Astrocyte of the cerebellum (primary cell): ENCODE measurements around the gene PARVG.

Source experiments
- DNase-seq: peaks from one replicate; pipeline ENCODE4 v3.0.0-alpha.2; 2011; ENCODE audit warnings: low read depth
- H3K4me3 ChIP-seq: 2 replicates; pipeline ENCODE4 v1.5.1; 2011; ENCODE audit warnings: mild to moderate bottlenecking, low read depth, low read length, moderate library complexity
- in situ Hi-C: cut with HindIII; loops from 2 replicates; pipeline ENCODE4 v1.10.0; 2017; ENCODE audit warnings: low sequenced_read_pairs
- TF ChIP-seq, protein P1 (sequence below): IDR thresholded peaks from 2 replicates; pipeline ENCODE4 v1.5.1; 2012; ENCODE audit warnings: low read length, low read depth, moderate library complexity, mild to moderate bottlenecking; ENCODE audit errors: missing control alignments

PARVG gene

DNA sequence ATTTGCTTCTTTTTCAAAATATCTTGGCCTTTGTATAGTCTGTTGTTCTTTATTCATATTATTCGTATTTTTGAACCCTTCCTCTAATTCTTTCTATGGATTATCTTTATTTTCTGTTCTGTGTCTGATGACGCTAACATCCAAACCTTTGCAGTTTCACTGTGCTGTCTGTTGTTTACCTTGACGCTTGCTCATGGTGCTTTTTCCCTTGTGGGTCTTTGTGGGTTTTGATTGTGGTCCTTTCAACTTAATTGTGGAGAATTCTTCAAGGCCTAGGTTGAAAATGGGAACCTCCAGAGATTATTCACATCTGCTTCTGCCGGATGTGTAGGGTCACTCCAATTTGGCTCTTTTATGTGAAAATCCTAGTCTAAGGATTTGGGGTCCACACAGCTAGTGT lies 34.6 kb downstream of the PARVG start:
- in situ Hi-C loops = no loop called here
- TF ChIP-seq, protein P1, sequence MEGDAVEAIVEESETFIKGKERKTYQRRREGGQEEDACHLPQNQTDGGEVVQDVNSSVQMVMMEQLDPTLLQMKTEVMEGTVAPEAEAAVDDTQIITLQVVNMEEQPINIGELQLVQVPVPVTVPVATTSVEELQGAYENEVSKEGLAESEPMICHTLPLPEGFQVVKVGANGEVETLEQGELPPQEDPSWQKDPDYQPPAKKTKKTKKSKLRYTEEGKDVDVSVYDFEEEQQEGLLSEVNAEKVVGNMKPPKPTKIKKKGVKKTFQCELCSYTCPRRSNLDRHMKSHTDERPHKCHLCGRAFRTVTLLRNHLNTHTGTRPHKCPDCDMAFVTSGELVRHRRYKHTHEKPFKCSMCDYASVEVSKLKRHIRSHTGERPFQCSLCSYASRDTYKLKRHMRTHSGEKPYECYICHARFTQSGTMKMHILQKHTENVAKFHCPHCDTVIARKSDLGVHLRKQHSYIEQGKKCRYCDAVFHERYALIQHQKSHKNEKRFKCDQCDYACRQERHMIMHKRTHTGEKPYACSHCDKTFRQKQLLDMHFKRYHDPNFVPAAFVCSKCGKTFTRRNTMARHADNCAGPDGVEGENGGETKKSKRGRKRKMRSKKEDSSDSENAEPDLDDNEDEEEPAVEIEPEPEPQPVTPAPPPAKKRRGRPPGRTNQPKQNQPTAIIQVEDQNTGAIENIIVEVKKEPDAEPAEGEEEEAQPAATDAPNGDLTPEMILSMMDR = no peak
- H3K4me3 ChIP-seq = no peak overlapping the region
- DNase-seq = no peak

DNA sequence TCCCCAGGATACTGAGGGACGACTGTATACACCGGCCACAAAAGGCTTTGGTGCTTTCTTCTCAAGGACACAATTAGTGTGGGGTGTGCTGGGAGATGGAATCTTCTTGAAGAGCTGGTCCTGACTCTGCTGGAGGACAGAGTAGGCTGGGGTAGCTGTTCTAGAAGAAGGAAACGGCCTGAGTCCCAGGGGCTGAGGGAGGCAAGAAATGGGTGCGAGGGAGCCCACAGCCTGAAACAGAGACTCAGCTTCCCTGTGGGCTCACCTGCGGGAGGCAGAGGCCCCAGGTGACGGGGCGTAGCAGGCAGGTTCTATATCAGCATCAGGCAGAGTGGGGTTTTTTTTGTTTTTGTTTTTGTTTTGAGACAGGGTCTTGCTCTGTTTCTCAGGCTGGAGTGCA lies 36.6 kb downstream of the PARVG start:
- DNase-seq = no peak
- no peak overlapping the region for H3K4me3 ChIP-seq
- in situ Hi-C loops = no loop called here
- TF ChIP-seq, protein P1 = no peak

DNA sequence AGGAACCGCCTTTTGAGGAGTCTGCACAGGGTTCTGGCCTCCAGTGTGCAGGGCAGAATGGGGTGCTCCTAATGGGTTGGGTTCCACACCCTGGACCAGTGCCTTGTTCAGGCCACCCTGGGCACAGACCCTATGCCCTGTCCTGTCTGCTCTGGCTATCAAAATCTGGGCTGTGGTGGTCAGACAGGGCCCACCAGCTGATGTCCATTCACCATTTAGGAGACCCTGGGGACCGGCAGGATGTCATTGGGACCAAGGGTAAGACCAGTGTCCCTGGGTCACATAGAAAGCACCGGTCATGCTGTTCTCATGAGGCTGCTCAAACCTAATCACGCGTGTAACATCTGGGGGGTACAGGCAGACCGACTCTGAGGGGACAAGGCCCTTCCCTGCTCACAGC lies 37.3 kb downstream of the PARVG start:
- TF ChIP-seq, protein P1 = no peak
- H3K4me3 ChIP-seq = no peak overlapping the region
- DNase-seq = no peak
- in situ Hi-C loops = no loop called here

DNA sequence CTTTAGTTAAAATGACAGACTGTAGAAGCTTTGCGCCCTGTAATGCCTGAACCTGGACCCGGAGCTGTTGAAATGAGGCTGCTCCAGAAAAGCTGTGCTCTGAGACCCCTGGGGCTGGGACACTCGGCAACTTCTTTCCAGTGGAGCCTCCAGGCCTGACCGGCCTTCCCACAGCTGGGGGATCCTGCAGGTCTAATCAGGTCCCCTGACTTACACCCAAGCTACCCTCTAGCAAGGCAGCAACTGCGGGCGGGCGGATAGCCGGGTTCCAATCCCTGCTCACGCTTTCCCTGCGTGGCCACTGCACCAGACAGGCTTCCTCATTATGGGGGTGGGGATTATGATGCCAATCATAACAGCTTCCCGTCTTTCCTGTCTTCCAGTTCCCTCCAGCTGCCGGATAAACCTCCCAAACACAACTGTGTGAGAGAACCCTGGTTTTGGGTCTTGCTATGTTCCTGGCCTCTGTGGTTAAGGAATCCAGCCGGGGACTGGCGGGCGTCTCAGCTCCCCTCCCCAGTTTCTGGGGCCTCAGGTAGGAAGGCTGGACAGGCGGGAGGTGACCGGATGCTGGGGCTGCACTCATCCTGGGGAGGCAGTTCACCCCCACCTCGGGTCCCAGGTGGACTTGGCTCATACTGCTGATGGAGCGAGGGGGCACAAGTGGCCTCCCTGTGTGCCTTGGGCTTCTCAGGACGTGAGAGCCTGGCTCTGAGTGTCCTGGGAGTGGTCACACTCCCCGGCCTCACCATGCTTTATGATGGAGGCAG lies 38.6 kb downstream of the PARVG start:
- no peak for DNase-seq

DNA sequence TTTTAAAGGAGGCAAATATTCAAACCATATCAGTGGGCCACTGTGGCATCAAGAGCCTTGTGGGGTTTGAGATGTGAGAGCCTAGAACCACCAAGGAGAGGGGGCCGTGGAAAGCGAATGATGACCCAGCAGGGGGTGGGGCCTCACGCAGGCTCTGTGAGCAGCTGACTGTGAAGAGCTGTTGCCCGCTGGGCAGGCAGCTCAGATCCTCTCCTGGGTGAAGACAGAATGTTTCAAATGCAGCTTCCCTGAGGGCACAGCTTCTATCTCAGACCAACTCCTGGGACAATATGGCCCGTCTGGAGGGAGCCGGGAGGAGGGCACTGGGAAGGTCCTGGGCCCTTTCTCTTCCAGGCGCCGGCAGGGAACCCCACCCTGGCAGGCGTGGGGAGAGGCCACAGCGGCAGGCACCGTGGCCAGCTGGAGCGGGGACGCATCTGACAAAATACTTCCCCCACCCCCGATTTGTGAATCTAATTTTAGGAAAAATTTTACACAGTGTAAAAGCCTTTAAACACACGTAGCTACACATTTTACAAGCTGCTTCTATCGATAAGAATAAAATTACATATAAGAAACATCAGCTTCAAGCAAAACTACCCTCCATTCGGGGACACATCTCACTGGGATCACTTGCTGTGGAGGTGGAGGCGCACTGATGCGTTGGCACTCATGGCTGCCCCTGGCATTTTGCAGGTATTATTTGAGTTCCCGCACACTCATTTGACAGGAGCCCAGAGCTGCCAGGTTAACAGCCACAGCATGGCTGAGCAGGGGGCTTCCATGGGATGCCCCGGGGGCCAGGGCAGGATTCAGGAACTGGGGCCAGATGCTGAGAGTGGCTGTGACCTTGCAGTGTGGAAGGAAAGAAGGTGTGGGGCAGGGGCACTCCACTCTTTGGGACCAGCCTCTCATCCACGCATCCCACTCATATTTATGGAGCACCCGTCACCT lies 40.3 kb downstream of the PARVG start:
- no peak for DNase-seq
- in situ Hi-C loops = no loop called here
- TF ChIP-seq, protein P1 = no peak
- H3K4me3 ChIP-seq = no peak overlapping the region

More for the DNA sequence above, 38.6 kb downstream of the PARVG start:
- no peak overlapping the region for H3K4me3 ChIP-seq
- TF ChIP-seq, protein P1 = no peak
- in situ Hi-C loops = no loop called here

DNA sequence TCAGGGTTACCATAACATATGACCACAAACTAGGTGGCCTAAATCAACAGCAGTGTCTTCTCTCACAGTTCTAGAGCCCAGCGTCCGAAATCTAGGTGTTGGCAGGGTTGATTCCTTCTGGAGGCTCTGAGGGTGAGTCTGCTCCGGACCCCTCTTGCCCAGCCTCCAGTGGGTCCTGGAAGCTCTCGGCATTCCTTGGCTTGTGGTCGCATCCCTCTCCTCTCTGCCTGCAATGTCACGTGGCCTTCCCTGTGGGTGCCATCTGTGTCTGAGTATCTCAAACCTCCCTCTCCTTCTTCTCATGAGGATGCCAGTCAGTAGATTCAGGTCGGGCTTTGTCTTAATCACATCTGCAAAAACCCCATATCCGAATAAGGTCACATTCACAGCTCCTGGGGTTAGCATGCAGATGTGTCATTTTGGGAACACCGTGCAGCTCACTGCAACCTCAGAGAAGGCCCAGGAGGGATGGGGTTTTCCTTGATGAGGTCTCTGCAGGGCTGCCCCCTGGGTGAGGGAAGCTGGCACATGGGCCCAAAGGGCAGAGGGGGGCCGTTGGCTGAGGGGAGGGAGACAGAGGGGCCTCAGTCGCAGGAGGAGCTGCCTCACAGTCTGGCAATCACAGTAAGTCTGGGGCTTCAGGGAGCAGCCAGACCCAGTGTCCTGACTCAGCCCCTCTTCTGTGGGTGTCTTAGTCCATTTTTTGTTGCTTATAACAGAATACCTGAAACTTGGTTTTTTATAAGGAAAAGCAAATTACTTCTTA lies 41.2 kb downstream of the PARVG start:
- TF ChIP-seq, protein P1 = no peak
- H3K4me3 ChIP-seq = no peak overlapping the region
- in situ Hi-C loops = no loop called here
- no peak for DNase-seq
